Sigmoid colon (tissue), 7 donors: ENCODE data around the gene GSE1. TPM values are rescaled to one million over a fixed set of nuclear protein-coding genes. Genes with fewer than 3 reads are reported as not detected.

Source experiments
- DNase-seq: peaks from one replicate; pipeline ENCODE4 v3.0.0-alpha.2; 2019
- H3K27ac ChIP-seq, 4 donors: fragments of 200-600 bp; sonication (generic); one replicate each; pipeline ENCODE4 v1.5.1; 2016 to 2019; ENCODE audit warnings: mild to moderate bottlenecking in 1 of 4
- H3K27me3 ChIP-seq, 3 donors: fragments of 200-600 bp; sonication (generic); one replicate each; pipeline ENCODE4 v1.5.1; 2019; ENCODE audit warnings: mild to moderate bottlenecking in 1 of 3
- H3K36me3 ChIP-seq, 4 donors: fragments of 200-600 bp; sonication (generic); one replicate each; pipeline ENCODE4 v1.5.1; 2016 to 2019
- H3K4me1 ChIP-seq, 4 donors: fragments of 200-600 bp; sonication (generic); one replicate each; pipeline ENCODE4 v1.5.1; 2017 to 2019
- H3K4me3 ChIP-seq, 4 donors: fragments of 200-600 bp; sonication (generic); one replicate each; pipeline ENCODE4 v1.5.1; 2017 to 2019; ENCODE audit warnings: mild to moderate bottlenecking in 2 of 4, moderate library complexity in 1 of 4
- H3K9me3 ChIP-seq, 4 donors: fragments of 200-600 bp in 3 of 4; sonication (generic) in 3 of 4; one replicate each; pipeline versions ENCODE4 v1.5.1 to v1.6.1; 2013 to 2019
- CTCF ChIP-seq, 4 experiments: fragments of 450-650 bp in 3 of 4; fragments of 200-600 bp in 1 of 4; IDR thresholded peaks; one replicate each; pipeline ENCODE4 v1.5.1; 2016 to 2019; ENCODE audit warnings: antibody characterized with exemption in 4 of 4, mild to moderate bottlenecking in 3 of 4, moderate library complexity in 2 of 4
- EP300 ChIP-seq, 4 donors: sonication (generic); formaldehyde crosslinking; IDR thresholded peaks; one replicate each; pipeline ENCODE4 v1.6.1; 2017; ENCODE audit warnings: antibody characterized with exemption in 4 of 4
- POLR2A ChIP-seq, 2 donors: fragments of 450-650 bp; IDR thresholded peaks; one replicate each; pipeline ENCODE4 v1.6.1; 2016; ENCODE audit warnings: antibody characterized with exemption in 2 of 2, mild to moderate bottlenecking in 2 of 2, moderate library complexity in 2 of 2
- POLR2AphosphoS5 ChIP-seq, 4 donors: sonication (generic); formaldehyde crosslinking; IDR thresholded peaks; one replicate each; pipeline ENCODE4 v1.6.1; 2017; ENCODE audit warnings: antibody characterized with exemption in 4 of 4
- WGBS, 2 donors: extraction: QIAGEN DNeasy Blood & Tissue Kit; methylation state at CpG; one replicate each; pipeline ENCODE4 v1.1.7; 2013; 5-methylcytosine and 5-hydroxymethylcytosine counted together
- intact Hi-C: fragments of 100-400 bp; cut with DNase I; formaldehyde crosslinking; loops from one replicate; pipeline ENCODE4 v1.15.1; 2023
- polyA plus RNA-seq, 3 donors: library from polyadenylated mRNA; stranded (reverse); fragments of 200-250 nt; gene quantifications; one replicate each; pipeline ENCODE4 v1.2.3, GENCODE V29; 2013
- total RNA-seq, 4 donors: library from RNA; depleted of rRNA; stranded (reverse); fragments of >200 nt; gene quantifications; one replicate each; pipeline ENCODE4 v1.1.0, GENCODE V29; 2016
- donor health status: healthy with polysubstance abuse.
- donor health status: Bipolar disorder and iron deficiency.
- donor health status: healthy.

The GSE1 gene
- total and polyA plus RNA-seq, 7 donors: 12.0 to 76.7 (median 42.5) TPM

- Histone ChIP-seq H3K4me3 (no peak overlapping the region), H3K4me1 (peaks cover 0 to 11% (median 9%) of the 10 kb centered on the region in 4 donors), H3K27me3 (no peaks in the 10 kb centered on the region), H3K36me3 (peaks cover 54 to 93% (median 70%) of the 10 kb centered on the region in 4 donors), H3K9me3 (no peaks in the 10 kb centered on the region), H3K27ac (peak overlapping the region in 3 of 4 donors; percentile 30 to 62 (median 40))
- DNase-seq: peak; percentile 88
- TF ChIP-seq EP300 (IDR thresholded peaks at IDR 0.05) (peak in 2 of 4 donors; percentile 26 to 37), POLR2A (IDR thresholded peaks at IDR 0.05) (no peak), POLR2AphosphoS5 (IDR thresholded peaks at IDR 0.05) (peak in 3 of 4 donors; percentile 22 to 65 (median 61)), CTCF (IDR thresholded peaks at IDR 0.05) (no peak)
- intact Hi-C loops: no loop called here
- WGBS, 2 donors: 37 to 70% methylated on average over 12 of the region's 12 CpGs
Observed at GRCh38 chr16:85663891-85664321, 50.8 kb downstream of the GSE1 start.

GRCh38 chr16:85664580-85665372 is 51.7 kb downstream of the GSE1 start:
- DNase-seq: peak; percentile 33
- H3K4me3 ChIP-seq: no peak overlapping the region
- peaks cover 59 to 93% (median 70%) of the 10 kb centered on the region in 4 donors for H3K36me3 ChIP-seq
- H3K27ac ChIP-seq: peak overlapping the region in 2 of 4 donors; percentile 30 to 62
- WGBS, 2 donors: 94% methylated on average over 27 of the region's 27 CpGs
- intact Hi-C loops: no loop called here
- peaks cover 0 to 11% (median 9%) of the 10 kb centered on the region in 4 donors for H3K4me1 ChIP-seq
- H3K9me3 ChIP-seq: no peaks in the 10 kb centered on the region
- H3K27me3 ChIP-seq: no peaks in the 10 kb centered on the region
- no peak for TF ChIP-seq POLR2AphosphoS5 (IDR thresholded peaks at IDR 0.05)
- no peak for TF ChIP-seq POLR2A (IDR thresholded peaks at IDR 0.05)
- no peak for TF ChIP-seq EP300 (IDR thresholded peaks at IDR 0.05)
- no peak for TF ChIP-seq CTCF (IDR thresholded peaks at IDR 0.05)

GRCh38 chr16:85665373-85665740 is 52.2 kb downstream of the GSE1 start:
- Histone ChIP-seq H3K27ac (no peak overlapping the region), H3K4me3 (no peak overlapping the region), H3K9me3 (no peaks in the 10 kb centered on the region), H3K27me3 (no peaks in the 10 kb centered on the region), H3K4me1 (peaks cover 0 to 11% (median 9%) of the 10 kb centered on the region in 4 donors), H3K36me3 (peaks cover 62 to 98% (median 70%) of the 10 kb centered on the region in 4 donors)
- DNase-seq: peak; percentile 41
- 90 to 92% methylated on average over 12 of the region's 12 CpGs for WGBS, 2 donors
- intact Hi-C loops: no loop called here
- TF ChIP-seq EP300 (IDR thresholded peaks at IDR 0.05) (no peak), CTCF (IDR thresholded peaks at IDR 0.05) (no peak), POLR2A (IDR thresholded peaks at IDR 0.05) (no peak), POLR2AphosphoS5 (IDR thresholded peaks at IDR 0.05) (no peak)

GRCh38 chr16:85665929-85666328 is 52.8 kb downstream of the GSE1 start:
- H3K4me1 ChIP-seq: peaks cover 0 to 11% (median 9%) of the 10 kb centered on the region in 4 donors
- TF ChIP-seq EP300 (IDR thresholded peaks at IDR 0.05) (no peak), POLR2A (IDR thresholded peaks at IDR 0.05) (no peak), POLR2AphosphoS5 (IDR thresholded peaks at IDR 0.05) (no peak), CTCF (IDR thresholded peaks at IDR 0.05) (no peak)
- peaks cover 62 to 100% (median 72%) of the 10 kb centered on the region in 4 donors for H3K36me3 ChIP-seq
- peak; percentile 61 for DNase-seq
- WGBS, 2 donors: 93% methylated on average over 13 of the region's 13 CpGs
- intact Hi-C loops: no loop called here
- H3K4me3 ChIP-seq: no peak overlapping the region
- no peak overlapping the region for H3K27ac ChIP-seq
- H3K27me3 ChIP-seq: no peaks in the 10 kb centered on the region
- H3K9me3 ChIP-seq: no peaks in the 10 kb centered on the region
